Bronchial epithelial cell (primary cell): Measurements from ENCODE around the gene ATP8B3. TPM values are rescaled to one million over a fixed set of nuclear protein-coding genes. Genes with fewer than 3 reads are reported as not detected.

Experiments
- DNase-seq: peaks from one replicate; pipeline ENCODE4 v3.0.0-alpha.2; 2010; ENCODE audit warnings: low read depth
- FAIRE-seq: peaks from 2 replicates; lab custom pipeline; 2011; peaks lifted over from hg19 to GRCh38; lab: Jason Lieb, UNC
- H3K27me3 ChIP-seq: 2 replicates; pipeline ENCODE4 v1.5.1; 2011; ENCODE audit warnings: low read length; ENCODE audit not compliant: control insufficient read depth, insufficient read depth
- H3K36me3 ChIP-seq: 2 replicates; pipeline ENCODE4 v1.5.1; 2011; ENCODE audit warnings: low read length; ENCODE audit not compliant: control insufficient read depth, insufficient read depth
- H3K4me3 ChIP-seq: 2 replicates; pipeline ENCODE4 v1.5.1; 2011; ENCODE audit warnings: mild to moderate bottlenecking, low read depth, low read length, control low read depth
- CTCF ChIP-seq: IDR thresholded peaks from 2 replicates; pipeline ENCODE4 v1.5.1; 2011; ENCODE audit warnings: mild to moderate bottlenecking, moderate library complexity, low read length, control low read depth, inconsistent platforms; ENCODE audit not compliant: insufficient read depth, severe bottlenecking
- total RNA-seq: library from RNA; depleted of rRNA; stranded (reverse); fragments of >200 nt; gene quantifications from 2 replicates; pipeline ENCODE4 v1.2.1, GENCODE V29; 2014

Gene ATP8B3
- total RNA-seq, 1 donor from 2014 or later = 0.26 TPM

- FAIRE-seq (no peak), DNase-seq (no peak)
- H3K27me3 ChIP-seq = no peaks in the 10 kb centered on the region
- TF ChIP-seq CTCF = no peak
- H3K4me3 ChIP-seq = peak overlapping the region; percentile 14
- H3K36me3 ChIP-seq = peaks cover 2% of the 10 kb centered on the region
Measured at GRCh38 chr19:1855828-1856255, 43.8 kb upstream of the ATP8B3 start.

- Histone ChIP-seq H3K4me3 (peak overlapping the region; percentile 14), H3K27me3 (no peaks in the 10 kb centered on the region), H3K36me3 (peaks cover 2% of the 10 kb centered on the region)
- DNase-seq (peak; percentile 71), FAIRE-seq (no peak)
- no peak for TF ChIP-seq CTCF
Measured at GRCh38 chr19:1855040-1855827, 43.2 kb upstream of the ATP8B3 start.

- Histone ChIP-seq H3K4me3 (no peak overlapping the region), H3K27me3 (no peaks in the 10 kb centered on the region), H3K36me3 (peaks cover 2% of the 10 kb centered on the region)
- no peak for FAIRE-seq
- DNase-seq = no peak
- no peak for TF ChIP-seq CTCF
Measured at GRCh38 chr19:1854542-1855039, 42.5 kb upstream of the ATP8B3 start.

- DNase-seq (no peak), FAIRE-seq (no peak)
- Histone ChIP-seq H3K36me3 (peaks cover 2% of the 10 kb centered on the region), H3K27me3 (no peaks in the 10 kb centered on the region), H3K4me3 (no peak overlapping the region)
- no peak for TF ChIP-seq CTCF
Measured at GRCh38 chr19:1854039-1854541, 42.0 kb upstream of the ATP8B3 start.

- no peaks in the 10 kb centered on the region for H3K27me3 ChIP-seq
- FAIRE-seq = no peak
- peaks cover 2% of the 10 kb centered on the region for H3K36me3 ChIP-seq
- peak; percentile 96 for TF ChIP-seq CTCF
- no peak overlapping the region for H3K4me3 ChIP-seq
- peak; percentile 64 for DNase-seq
Measured at GRCh38 chr19:1853295-1854038, 41.4 kb upstream of the ATP8B3 start.
